Esophagus squamous epithelium (tissue), 5 donors: ENCODE results near the gene AQP12B. TPM values are rescaled to one million over a fixed set of nuclear protein-coding genes. Genes with fewer than 3 reads are reported as not detected.
A peak's percentile ranks its signal among the peaks of the same experiment; 100 is the strongest.

ENCODE experiments used
- DNase-seq: peaks from one replicate; lab custom pipeline; 2025; lab: John Stamatoyannopoulos, UW
- H3K27ac ChIP-seq, 4 donors: fragments of 200-600 bp; sonication (generic); one replicate each; pipeline ENCODE4 v1.5.1; 2016 to 2019; ENCODE audit warnings: mild to moderate bottlenecking in 1 of 4
- H3K27me3 ChIP-seq, 4 donors: fragments of 200-600 bp; sonication (generic); 1 replicate in 3 of 4; 2 replicates in 1 of 4; pipeline versions ENCODE4 v1.5.1 to v1.6.0; 2017 to 2021; ENCODE audit warnings: antibody characterized with exemption in 1 of 4
- H3K36me3 ChIP-seq, 3 donors: fragments of 200-600 bp; sonication (generic); one replicate each; pipeline ENCODE4 v1.5.1; 2016 to 2019
- H3K4me1 ChIP-seq, 3 donors: fragments of 200-600 bp; sonication (generic); one replicate each; pipeline ENCODE4 v1.5.1; 2017 to 2019
- H3K4me3 ChIP-seq, 4 donors: fragments of 200-600 bp; sonication (generic); 1 replicate in 3 of 4; 2 replicates in 1 of 4; pipeline ENCODE4 v1.5.1; 2016 to 2019; ENCODE audit warnings: mild to moderate bottlenecking in 2 of 4, moderate library complexity in 1 of 4
- H3K9me3 ChIP-seq, 3 donors: fragments of 200-600 bp; sonication (generic); one replicate each; pipeline ENCODE4 v1.5.1; 2016 to 2019
- CTCF ChIP-seq, 6 experiments: fragments of 450-650 bp in 4 of 6; fragments of 200-600 bp in 2 of 6; sonication (generic) in 2 of 6; IDR thresholded peaks; one replicate each; pipeline ENCODE4 v1.5.1; 2016 to 2019; ENCODE audit warnings: antibody characterized with exemption in 6 of 6, mild to moderate bottlenecking in 4 of 6, moderate library complexity in 4 of 6
- POLR2A ChIP-seq, 4 donors: fragments of 450-650 bp; IDR thresholded peaks; one replicate each; pipeline ENCODE4 v1.6.1; 2017; ENCODE audit warnings: antibody characterized with exemption in 4 of 4, mild to moderate bottlenecking in 4 of 4, moderate library complexity in 3 of 4
- WGBS, 2 donors: methylation state at CpG; one replicate each; pipeline ENCODE4 v1.1.5; 2018; 5-methylcytosine and 5-hydroxymethylcytosine counted together
- intact Hi-C: fragments of 100-400 bp; cut with DNase I; formaldehyde crosslinking; loops from one replicate; pipeline ENCODE4 v1.15.0; 2022
- total RNA-seq, 4 donors: library from RNA; depleted of rRNA; stranded (reverse); fragments of >200 nt; gene quantifications; one replicate each; pipeline ENCODE4 v1.1.0, GENCODE V29; 2016
- donor health status: DM: yes; HTN: yes; CAD: no.

AQP12B gene
- total RNA-seq, 4 donors from 2014 or later: not detected

GRCh38 chr2:240643811-240644150 lies 38.9 kb downstream of the AQP12B start:
- Histone ChIP-seq H3K9me3 (no peaks in the 10 kb centered on the region), H3K27me3 (peaks cover 0 to 86% (median 0%) of the 10 kb centered on the region in 4 donors), H3K36me3 (no peaks in the 10 kb centered on the region), H3K27ac (no peak overlapping the region), H3K4me3 (no peak overlapping the region), H3K4me1 (no peaks in the 10 kb centered on the region)
- no peak for TF ChIP-seq CTCF (IDR thresholded peaks at IDR 0.05)
- no peak for TF ChIP-seq POLR2A (IDR thresholded peaks at IDR 0.05)
- no peak for DNase-seq
- intact Hi-C loops: no loop called here
- WGBS, 2 donors: 76 to 82% methylated on average over 10 to 14 of the region's 15 CpGs

GRCh38 chr2:240643093-240643810 lies 39.4 kb downstream of the AQP12B start:
- peaks cover 0 to 4% (median 0%) of the 10 kb centered on the region in 3 donors for H3K4me1 ChIP-seq
- H3K9me3 ChIP-seq: no peaks in the 10 kb centered on the region
- peaks cover 0 to 84% (median 0%) of the 10 kb centered on the region in 4 donors for H3K27me3 ChIP-seq
- DNase-seq: no peak
- TF ChIP-seq POLR2A (IDR thresholded peaks at IDR 0.05) (no peak), CTCF (IDR thresholded peaks at IDR 0.05) (no peak)
- intact Hi-C loops: no loop called here
- WGBS, 2 donors: 48 to 60% methylated on average over 2 to 7 of the region's 13 CpGs
- no peak overlapping the region for H3K4me3 ChIP-seq
- H3K27ac ChIP-seq: no peak overlapping the region
- no peaks in the 10 kb centered on the region for H3K36me3 ChIP-seq

- 92% methylated on average over 5 of the region's 11 CpGs; no CpG with 5 or more reads in 1 of the 2 donors for WGBS, 2 donors
- H3K27ac ChIP-seq: no peak overlapping the region
- TF ChIP-seq CTCF (IDR thresholded peaks at IDR 0.05) (no peak), POLR2A (IDR thresholded peaks at IDR 0.05) (no peak)
- H3K36me3 ChIP-seq: no peaks in the 10 kb centered on the region
- DNase-seq: no peak
- H3K4me1 ChIP-seq: peaks cover 0 to 9% (median 0%) of the 10 kb centered on the region in 3 donors
- H3K4me3 ChIP-seq: no peak overlapping the region
- no peaks in the 10 kb centered on the region for H3K9me3 ChIP-seq
- H3K27me3 ChIP-seq: peaks cover 0 to 79% (median 0%) of the 10 kb centered on the region in 4 donors
- intact Hi-C loops: no loop called here
Observed at GRCh38 chr2:240642806-240643092, 39.9 kb downstream of the AQP12B start.

GRCh38 chr2:240642061-240642805 lies 40.5 kb downstream of the AQP12B start:
- intact Hi-C loops: no loop called here
- no peak for DNase-seq
- Histone ChIP-seq H3K27me3 (peaks cover 0 to 79% (median 0%) of the 10 kb centered on the region in 4 donors), H3K36me3 (no peaks in the 10 kb centered on the region), H3K27ac (no peak overlapping the region), H3K4me1 (peaks cover 0 to 12% (median 0%) of the 10 kb centered on the region in 3 donors), H3K4me3 (no peak overlapping the region), H3K9me3 (no peaks in the 10 kb centered on the region)
- 92 to 93% methylated on average over 3 to 9 of the region's 36 CpGs for WGBS, 2 donors
- TF ChIP-seq CTCF (IDR thresholded peaks at IDR 0.05) (no peak), POLR2A (IDR thresholded peaks at IDR 0.05) (no peak)

GRCh38 chr2:240640939-240641338 lies 41.7 kb downstream of the AQP12B start:
- H3K4me3 ChIP-seq: no peak overlapping the region
- WGBS, 2 donors: no CpG with 5 or more reads among the region's 16 CpGs
- intact Hi-C loops: no loop called here
- H3K4me1 ChIP-seq: peaks cover 0 to 12% (median 0%) of the 10 kb centered on the region in 3 donors
- H3K36me3 ChIP-seq: no peaks in the 10 kb centered on the region
- no peak for DNase-seq
- TF ChIP-seq CTCF (IDR thresholded peaks at IDR 0.05) (peak in 2 of 6 experiments; percentile 16 to 37), POLR2A (IDR thresholded peaks at IDR 0.05) (no peak)
- no peaks in the 10 kb centered on the region for H3K9me3 ChIP-seq
- no peak overlapping the region for H3K27ac ChIP-seq
- peaks cover 0 to 71% (median 0%) of the 10 kb centered on the region in 4 donors for H3K27me3 ChIP-seq
